A673 (cell line): ENCODE measurements around the gene FGF3. TPM values are rescaled to one million over a fixed set of nuclear protein-coding genes. Genes with fewer than 3 reads are reported as not detected.
A peak's percentile ranks its signal among the peaks of the same experiment; 100 is the strongest.

ENCODE experiments used
- BruUV-seq: library from RNA; stranded (reverse); fragments of 400-500 nt; replicated peaks from 2 replicates; lab custom pipeline; 2021; lab: Mats Ljungman, UMichigan
- CTCF ChIA-PET: fragments of 300-600 bp; sonication (Branson Sonifier 250); formaldehyde crosslinking; loops from one replicate; lab custom pipeline; 2022; ENCODE audit warnings: antibody characterized with exemption; lab: Charles Lee
- POLR2A ChIA-PET: fragments of 300-600 bp; sonication (Branson Sonifier 250); formaldehyde crosslinking; loops from one replicate; lab custom pipeline; 2022; ENCODE audit warnings: antibody characterized with exemption; ENCODE audit not compliant: low non-redundant PET; lab: Charles Lee
- DNase-seq: peaks from one replicate; pipeline ENCODE4 v3.0.0-alpha.2; 2015; ENCODE audit warnings: low spot score
- H3K27ac ChIP-seq: fragments of 200-600 bp; sonication (generic); 2 replicates; pipeline ENCODE4 v1.5.1; 2016; ENCODE audit warnings: mixed run types, low read depth, mild to moderate bottlenecking, mixed read lengths, antibody characterized with exemption, low read length; ENCODE audit not compliant: poor library complexity, severe bottlenecking
- H3K27me3 ChIP-seq: fragments of 200-600 bp; sonication (generic); replicated peaks from 2 replicates; pipeline ENCODE4 v1.6.1; 2017; ENCODE audit warnings: mixed run types, low read depth, mild to moderate bottlenecking, mixed read lengths, antibody characterized with exemption, low read length; ENCODE audit not compliant: insufficient read depth, poor library complexity
- H3K36me3 ChIP-seq: fragments of 200-600 bp; sonication (generic); 2 replicates; pipeline ENCODE4 v1.6.1; 2016; ENCODE audit warnings: mixed run types, mild to moderate bottlenecking, mixed read lengths, antibody characterized with exemption, low read length; ENCODE audit not compliant: insufficient read depth, poor library complexity, severe bottlenecking
- H3K4me1 ChIP-seq: fragments of 200-600 bp; sonication (generic); 2 replicates; pipeline ENCODE4 v1.6.1; 2017; ENCODE audit warnings: mixed run types, mild to moderate bottlenecking, mixed read lengths, antibody characterized with exemption, low read length; ENCODE audit not compliant: insufficient read depth, poor library complexity, severe bottlenecking
- H3K4me3 ChIP-seq: fragments of 200-600 bp; sonication (generic); 2 replicates; pipeline ENCODE4 v1.5.1; 2016; ENCODE audit warnings: low read depth, mixed run types, mild to moderate bottlenecking, mixed read lengths, low read length; ENCODE audit not compliant: poor library complexity, severe bottlenecking
- H3K9me3 ChIP-seq: fragments of 200-600 bp; sonication (generic); 2 replicates; pipeline ENCODE4 v1.6.1; 2016; ENCODE audit warnings: mixed run types, low read depth, mild to moderate bottlenecking, mixed read lengths, antibody characterized with exemption, low read length; ENCODE audit not compliant: poor library complexity, severe bottlenecking
- EZH2 ChIP-seq: fragments of 200-600 bp; sonication (generic); IDR thresholded peaks from 2 replicates; pipeline ENCODE4 v1.6.1; 2017; ENCODE audit warnings: borderline replicate concordance, low read depth, mild to moderate bottlenecking, mixed read lengths, antibody characterized with exemption, low read length; ENCODE audit not compliant: poor library complexity, severe bottlenecking
- intact Hi-C: fragments of 100-400 bp; cut with micrococcal nuclease; formaldehyde crosslinking; loops from one replicate; pipeline ENCODE4 v1.10.0; 2022; ENCODE audit not compliant: unreplicated experiment
- total RNA-seq: library from RNA; stranded (reverse); gene quantifications from 2 replicates; pipeline ENCODE4 v1.2.3, GENCODE V29; 2021
- TF ChIP-seq, protein P1 (sequence below): fragments of 300-800, 200-600 bp; sonication (generic); conservative IDR thresholded peaks from 2 replicates; pipeline ENCODE4 v1.5.1; 2017; ENCODE audit warnings: low read depth, mild to moderate bottlenecking, antibody characterized with exemption, low read length, moderate library complexity, mixed read lengths

The FGF3 gene
- total RNA-seq, 1 experiment from 2014 or later, result not detected

- peak; percentile 39 for DNase-seq
- intact Hi-C loops, result no loop called here
- ChIA-PET POLR2A (no interaction called here), CTCF (interaction anchor here (0.5 kb wide), 1 partner anchor 1044 kb away, joined by 3 read pairs; no protein-coding TSS in a partner anchor)
- H3K36me3 ChIP-seq, result no peaks in the 10 kb centered on the region
- no peak for TF ChIP-seq EZH2
- TF ChIP-seq, protein P1, sequence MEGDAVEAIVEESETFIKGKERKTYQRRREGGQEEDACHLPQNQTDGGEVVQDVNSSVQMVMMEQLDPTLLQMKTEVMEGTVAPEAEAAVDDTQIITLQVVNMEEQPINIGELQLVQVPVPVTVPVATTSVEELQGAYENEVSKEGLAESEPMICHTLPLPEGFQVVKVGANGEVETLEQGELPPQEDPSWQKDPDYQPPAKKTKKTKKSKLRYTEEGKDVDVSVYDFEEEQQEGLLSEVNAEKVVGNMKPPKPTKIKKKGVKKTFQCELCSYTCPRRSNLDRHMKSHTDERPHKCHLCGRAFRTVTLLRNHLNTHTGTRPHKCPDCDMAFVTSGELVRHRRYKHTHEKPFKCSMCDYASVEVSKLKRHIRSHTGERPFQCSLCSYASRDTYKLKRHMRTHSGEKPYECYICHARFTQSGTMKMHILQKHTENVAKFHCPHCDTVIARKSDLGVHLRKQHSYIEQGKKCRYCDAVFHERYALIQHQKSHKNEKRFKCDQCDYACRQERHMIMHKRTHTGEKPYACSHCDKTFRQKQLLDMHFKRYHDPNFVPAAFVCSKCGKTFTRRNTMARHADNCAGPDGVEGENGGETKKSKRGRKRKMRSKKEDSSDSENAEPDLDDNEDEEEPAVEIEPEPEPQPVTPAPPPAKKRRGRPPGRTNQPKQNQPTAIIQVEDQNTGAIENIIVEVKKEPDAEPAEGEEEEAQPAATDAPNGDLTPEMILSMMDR, result peak; percentile 67
- BruUV-seq, result no TSS peak
- no peak overlapping the region for H3K4me3 ChIP-seq
- no peaks in the 10 kb centered on the region for H3K4me1 ChIP-seq
- no peak overlapping the region for H3K27ac ChIP-seq
- H3K27me3 ChIP-seq, result no peaks in the 10 kb centered on the region
- H3K9me3 ChIP-seq, result no peaks in the 10 kb centered on the region
Measured at GRCh38 chr11:69841859-69842698, 22.9 kb upstream of the FGF3 start.

DNA sequence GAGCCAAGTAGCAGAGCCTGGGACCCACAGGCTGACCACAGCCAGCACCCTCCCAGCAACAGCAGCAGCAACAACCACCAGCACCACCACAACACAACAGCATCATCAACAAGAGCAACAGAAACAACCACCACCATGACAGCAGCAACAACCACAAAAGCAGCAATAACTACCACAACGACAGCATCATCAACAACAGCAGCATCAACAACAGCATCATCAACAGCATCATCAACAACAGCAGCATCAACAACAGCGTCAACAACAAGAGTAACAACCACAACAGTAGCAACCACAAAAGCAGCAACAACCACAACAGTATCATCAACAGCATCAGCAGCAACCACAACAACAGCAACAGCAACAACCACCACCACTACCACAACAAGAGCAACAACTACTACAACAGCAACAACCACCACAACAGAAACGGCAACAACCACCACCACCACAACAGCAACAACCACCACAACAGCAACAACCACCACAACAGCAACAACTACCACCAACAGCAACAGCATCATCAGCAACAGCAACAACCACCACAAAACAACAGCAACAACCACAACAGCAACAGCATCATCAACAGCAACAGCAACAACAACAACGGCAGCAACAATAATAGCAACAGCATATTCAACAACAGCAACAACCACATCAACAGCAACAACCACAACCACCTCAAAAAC is 22.1 kb upstream of the FGF3 start:
- POLR2A ChIA-PET, result no interaction called here
- Histone ChIP-seq H3K4me1 (no peaks in the 10 kb centered on the region), H3K36me3 (no peaks in the 10 kb centered on the region), H3K9me3 (no peaks in the 10 kb centered on the region), H3K27me3 (no peaks in the 10 kb centered on the region), H3K27ac (no peak overlapping the region), H3K4me3 (no peak overlapping the region)
- CTCF ChIA-PET, result no interaction called here
- no peak for DNase-seq
- no peak for TF ChIP-seq EZH2
- BruUV-seq, result no TSS peak
- intact Hi-C loops, result no loop called here

- Histone ChIP-seq H3K36me3 (no peaks in the 10 kb centered on the region), H3K4me1 (no peaks in the 10 kb centered on the region), H3K27ac (no peak overlapping the region), H3K4me3 (no peak overlapping the region), H3K27me3 (no peaks in the 10 kb centered on the region), H3K9me3 (no peaks in the 10 kb centered on the region)
- CTCF ChIA-PET, result interaction anchor here (0.7 kb wide), 1 partner anchor 123 kb away, joined by 3 read pairs; no protein-coding TSS in a partner anchor
- BruUV-seq, result no TSS peak
- DNase-seq, result peak; percentile 31
- TF ChIP-seq, protein P1, result no peak
- no peak for TF ChIP-seq EZH2
- POLR2A ChIA-PET, result no interaction called here
- intact Hi-C loops, result no loop called here
Measured at GRCh38 chr11:69840371-69841169, 21.4 kb upstream of the FGF3 start.
